NOMO-1 treated with DMSO at 0.1 percent for 48 hours (cell line): ENCODE data around the gene DCLK1.

ENCODE experiments used
- DNase-seq: peaks from one replicate; lab custom pipeline; 2025; ENCODE audit not compliant: unreplicated experiment; lab: John Stamatoyannopoulos, UW

DCLK1 gene

DNA sequence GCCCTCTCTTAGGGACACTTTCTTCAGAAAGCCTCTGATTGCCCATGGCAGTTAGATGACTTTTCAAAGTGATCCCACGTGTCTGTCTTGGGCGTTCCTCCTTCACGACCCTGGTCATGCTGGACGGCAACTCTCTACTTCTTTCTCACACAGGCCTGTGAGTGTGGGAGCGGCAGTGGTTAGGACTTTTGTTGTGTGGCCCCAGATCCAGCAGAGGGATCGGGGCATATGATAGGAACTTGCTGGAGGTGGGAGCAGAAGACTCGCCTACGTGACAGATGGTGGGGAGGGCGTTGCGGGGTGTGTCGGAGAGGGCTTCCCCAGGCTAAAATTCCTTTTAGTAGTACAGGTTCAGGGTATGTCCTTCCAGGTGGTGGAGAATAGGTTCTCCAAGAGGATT is 365.2 kb downstream of the DCLK1 start:
- DNase-seq = no peak

DNA sequence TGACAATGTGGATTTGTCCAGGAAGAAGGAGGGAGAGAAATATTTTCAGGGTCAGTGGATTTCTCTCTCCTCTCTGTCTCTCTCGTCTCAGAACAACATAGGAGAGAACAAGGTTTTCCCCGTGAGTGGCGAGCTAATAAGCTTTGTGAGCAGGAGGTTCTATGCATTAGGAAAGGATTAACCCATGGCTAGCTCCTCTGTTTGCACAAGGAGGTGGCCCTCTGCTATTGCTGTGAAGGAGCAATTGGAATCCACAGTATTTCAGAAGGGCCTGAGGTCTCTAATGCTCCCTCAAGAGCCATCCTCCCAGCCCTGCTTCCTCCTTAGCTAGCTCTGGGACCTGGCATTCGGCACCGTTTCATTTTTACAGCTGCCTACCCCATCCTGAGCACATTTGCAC is 365.8 kb downstream of the DCLK1 start:
- no peak for DNase-seq

DNA sequence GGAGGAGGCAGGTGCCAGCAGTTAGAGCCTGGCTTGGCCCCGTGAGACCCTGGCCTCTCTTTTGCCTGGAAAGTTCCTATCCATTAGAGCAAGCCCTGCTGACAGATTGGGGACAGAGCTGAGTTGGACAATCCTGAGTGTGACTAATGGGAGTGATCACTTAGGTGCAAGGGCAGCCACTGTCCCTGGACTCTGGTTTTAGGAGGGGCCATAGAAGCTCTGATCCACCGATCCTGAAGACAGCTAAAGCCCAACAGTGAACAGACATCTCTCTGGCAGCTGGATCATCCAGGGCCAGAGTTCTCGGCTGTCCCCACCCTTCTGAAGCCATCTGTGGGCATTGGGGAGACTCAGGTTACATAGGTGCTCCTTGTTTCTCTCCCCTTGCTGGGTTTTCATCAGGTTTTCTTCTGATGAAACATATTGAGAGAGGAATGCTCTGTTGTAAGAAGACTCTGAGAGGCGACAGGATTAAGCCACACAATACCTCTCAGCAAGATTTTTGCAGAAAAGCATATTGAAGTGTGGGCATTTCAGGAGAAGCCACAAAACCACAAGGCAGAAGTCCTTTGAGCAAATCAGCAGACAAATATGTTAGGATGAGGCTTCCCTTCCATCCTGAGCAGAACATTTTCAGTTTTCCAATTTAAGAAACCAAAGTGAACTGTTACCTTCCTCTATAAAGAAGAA is 366.7 kb downstream of the DCLK1 start:
- DNase-seq = no peak

DNA sequence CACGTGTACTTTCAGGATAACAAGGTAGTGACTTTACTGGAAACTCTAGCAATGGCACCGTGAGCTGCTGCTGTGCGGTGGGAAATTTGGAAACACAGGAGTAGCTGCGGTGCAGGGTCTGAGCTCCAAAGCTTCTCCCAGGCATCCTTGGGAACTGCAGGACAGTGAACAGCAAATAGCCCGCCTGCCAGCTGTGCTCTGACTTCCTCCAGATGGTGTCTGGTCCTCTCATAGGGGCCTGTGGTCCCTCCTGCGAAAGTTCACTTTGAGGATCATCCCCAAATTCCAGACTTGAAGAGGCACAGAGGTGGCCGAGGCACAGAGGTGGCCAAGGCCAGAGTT is 367.4 kb downstream of the DCLK1 start:
- DNase-seq = no peak

- DNase-seq = no peak
Observed at GRCh38 chr13:35763060-35763781, 368.0 kb downstream of the DCLK1 start.

DNA sequence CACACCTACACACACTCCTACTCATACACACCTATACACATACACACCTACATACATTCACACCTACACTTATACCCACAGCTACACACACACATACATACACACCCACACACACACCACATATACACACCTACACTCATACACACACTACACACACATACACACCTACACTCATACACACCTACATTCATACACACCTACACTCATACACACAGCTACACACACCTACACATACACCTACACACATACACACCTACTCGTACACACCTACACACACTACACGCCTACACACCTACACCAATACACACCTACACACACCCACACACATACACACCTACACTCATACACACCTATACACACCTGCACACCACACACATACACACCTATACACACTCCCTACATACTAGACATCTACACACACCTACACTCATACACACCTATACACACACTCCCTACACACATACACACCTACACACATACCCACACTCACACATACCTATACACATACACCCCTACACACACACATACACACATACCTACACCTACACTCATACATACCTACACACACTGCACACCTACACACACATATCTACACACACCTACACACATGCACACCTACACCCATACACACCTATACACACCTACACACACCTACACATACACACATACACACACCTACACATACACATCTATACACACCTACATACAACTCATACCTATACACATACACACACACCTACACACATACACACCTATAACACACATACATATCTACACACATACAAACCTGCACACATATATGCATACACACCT is 369.5 kb downstream of the DCLK1 start:
- no peak for DNase-seq

GRCh38 chr13:35760735-35761281 is 370.4 kb downstream of the DCLK1 start:
- no peak for DNase-seq

DNA sequence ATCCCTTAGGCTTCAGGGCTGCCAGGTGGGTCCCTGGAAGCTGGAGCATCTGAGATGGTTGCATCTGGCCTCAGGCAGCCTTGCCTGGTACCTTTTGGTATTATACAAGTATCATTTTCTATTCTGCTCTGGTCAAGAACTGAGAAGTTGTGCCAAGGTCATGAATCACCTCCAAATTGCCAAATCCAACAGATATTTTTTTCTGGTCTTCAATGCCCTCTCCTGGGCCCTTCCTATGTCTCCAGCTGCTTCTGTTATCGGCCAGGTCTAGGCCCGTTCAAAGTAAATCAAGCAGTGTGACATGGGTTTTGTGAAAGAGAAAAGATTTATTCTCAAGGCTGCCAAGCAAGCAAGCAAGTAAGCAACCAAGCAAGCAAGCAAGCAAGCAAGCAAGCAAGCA is 383.6 kb downstream of the DCLK1 start:
- no peak for DNase-seq

GRCh38 chr13:35744566-35745178 is 386.5 kb downstream of the DCLK1 start:
- DNase-seq = no peak

- no peak for DNase-seq
Observed at GRCh38 chr13:35744144-35744543, 387.0 kb downstream of the DCLK1 start.

DNA sequence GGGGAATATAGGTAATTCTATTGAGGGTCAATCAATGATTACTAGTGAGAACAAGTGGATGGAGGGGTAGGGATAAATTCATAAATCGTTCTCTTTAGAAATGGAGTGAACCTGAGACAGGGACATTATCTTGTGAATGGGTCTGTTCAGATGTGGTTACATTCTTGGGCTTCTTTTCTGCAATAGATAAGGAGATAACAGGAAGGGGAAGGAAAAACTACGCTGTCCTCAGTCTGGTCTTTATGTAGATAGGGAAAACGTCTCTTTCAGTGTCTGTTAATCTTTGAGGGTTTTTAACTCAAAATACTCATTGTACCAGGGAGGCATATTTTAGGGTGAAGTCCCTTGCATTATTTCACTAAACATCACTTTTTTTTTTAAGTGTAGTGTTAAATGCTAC is 388.0 kb downstream of the DCLK1 start:
- DNase-seq = no peak

DNA sequence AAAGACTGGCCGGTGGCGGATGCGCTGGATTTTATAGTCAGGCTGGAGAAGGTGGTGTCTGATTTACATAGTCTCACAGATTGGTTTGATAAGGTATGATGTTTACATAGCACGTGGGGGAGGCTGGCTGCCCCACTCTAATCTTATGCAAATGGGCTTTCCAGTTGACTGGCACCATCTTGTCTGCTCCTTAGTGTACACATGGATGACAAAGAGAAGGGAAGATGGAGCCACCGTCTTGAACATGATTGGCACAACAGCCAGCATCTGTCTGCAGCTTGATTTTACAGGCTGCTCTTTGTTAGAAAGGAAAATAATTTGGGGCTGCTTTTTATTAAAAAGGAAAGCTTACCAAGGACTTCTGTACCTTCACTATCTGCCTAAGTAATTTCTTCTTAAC is 389.5 kb downstream of the DCLK1 start:
- DNase-seq = no peak

- no peak for DNase-seq
Observed at GRCh38 chr13:35736876-35737275, 394.3 kb downstream of the DCLK1 start.

GRCh38 chr13:35733827-35734226 is 397.4 kb downstream of the DCLK1 start:
- no peak for DNase-seq

DNA sequence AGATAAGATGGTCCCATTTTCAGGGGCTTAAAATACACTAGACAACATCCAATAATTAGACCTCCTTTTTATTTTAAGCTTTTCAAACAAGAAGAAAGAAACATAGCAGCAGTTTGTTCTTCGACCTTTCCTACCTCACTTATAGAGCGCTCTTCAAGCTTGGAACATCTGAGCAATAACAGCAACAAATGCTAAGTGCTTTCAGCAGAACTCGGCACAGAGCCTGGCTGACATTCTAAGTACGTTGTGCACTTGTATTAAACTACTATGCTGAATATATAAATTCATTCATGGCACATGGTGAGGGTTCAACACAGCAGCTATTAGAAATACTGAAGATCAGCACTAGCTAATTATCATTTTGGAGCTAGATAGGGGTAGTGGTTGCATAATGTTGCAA is 398.6 kb downstream of the DCLK1 start:
- DNase-seq = no peak

DNA sequence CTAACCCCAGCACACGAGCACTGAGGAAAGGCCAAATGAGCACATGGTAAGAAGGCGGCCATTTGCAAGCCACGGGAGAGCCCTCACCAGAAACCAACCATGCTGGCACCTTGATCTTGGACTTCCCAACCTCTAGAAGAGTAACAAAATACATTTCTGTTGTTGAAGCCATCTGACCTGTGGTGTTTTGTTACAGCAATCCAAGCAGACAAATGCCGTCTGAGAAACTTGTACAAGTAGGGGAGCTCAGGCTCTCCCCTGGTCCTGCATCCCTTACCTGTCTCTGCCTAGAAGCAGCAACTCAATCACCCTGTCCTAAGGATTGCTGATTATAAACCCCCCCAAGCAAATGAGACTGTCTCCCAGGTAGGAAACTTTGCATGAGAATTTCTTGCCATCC is 399.7 kb downstream of the DCLK1 start:
- no peak for DNase-seq

- DNase-seq = no peak
Observed at GRCh38 chr13:35729926-35730627, 401.1 kb downstream of the DCLK1 start.

GRCh38 chr13:35727881-35728280 is 403.3 kb downstream of the DCLK1 start:
- no peak for DNase-seq

DNA sequence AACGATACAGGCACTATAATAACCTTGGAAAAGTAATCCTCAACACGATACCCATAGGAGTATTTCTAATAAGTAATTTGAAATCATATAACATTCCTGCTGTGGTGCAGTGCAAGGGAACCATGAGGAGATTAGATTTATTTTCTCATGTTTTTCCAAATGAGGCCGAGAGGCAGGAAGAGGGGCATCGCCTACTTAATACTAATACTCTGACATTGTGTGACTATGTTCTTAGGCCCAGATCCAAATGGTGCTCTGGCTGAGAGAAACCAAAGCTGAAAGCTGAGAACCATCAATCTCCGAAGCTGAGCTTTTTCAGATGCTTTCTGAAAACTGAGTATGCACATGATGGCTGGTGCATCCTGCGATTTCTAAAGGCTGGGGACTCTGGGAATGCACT is 406.7 kb downstream of the DCLK1 start:
- DNase-seq = no peak

GRCh38 chr13:35723821-35724220 is 407.4 kb downstream of the DCLK1 start:
- no peak for DNase-seq

DNA sequence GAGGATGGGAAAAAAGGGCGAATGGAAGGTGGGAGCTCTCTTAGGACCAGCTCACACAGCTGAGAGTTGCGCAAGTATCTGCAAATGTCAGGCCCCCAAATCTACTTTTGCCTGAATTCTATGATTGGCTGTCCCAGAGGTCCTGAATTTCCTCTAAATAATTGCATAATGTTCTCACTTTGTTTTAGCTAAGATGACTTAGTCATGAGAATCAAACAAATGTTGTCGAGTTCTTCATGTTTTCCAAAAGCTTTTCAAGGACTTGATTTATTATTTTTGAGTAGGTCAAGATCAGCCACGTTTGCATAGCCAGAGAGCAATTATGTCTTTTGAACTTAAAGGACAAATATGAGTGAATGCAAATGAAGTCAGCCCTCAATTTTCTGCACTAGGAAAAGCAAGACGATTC is 408.1 kb downstream of the DCLK1 start:
- DNase-seq = no peak
